Measurements from ENCODE around the gene CACNB2.

Gene CACNB2

GRCh38 chr10:18140149-18140956 is at the start of gene CACNB2:
Gene CACNB2, plus strand, starts transcription at chr10:18140424.
- no peak for DNase-seq (ENCODE audit: low spot score)

- DNase-seq (ENCODE audit: low spot score), result no peak
These were observed 45.9 kb upstream of the CACNB2 start for GRCh38 chr10:18094332-18094731.

GRCh38 chr10:18094793-18095192 is 45.4 kb upstream of the CACNB2 start:
- no peak for DNase-seq (ENCODE audit: low spot score)

GRCh38 chr10:18097524-18097923 is 42.7 kb upstream of the CACNB2 start:
- DNase-seq (ENCODE audit: low spot score), result no peak

GRCh38 chr10:18098201-18098600 is 42.0 kb upstream of the CACNB2 start:
- DNase-seq (ENCODE audit: low spot score), result no peak

- DNase-seq (ENCODE audit: low spot score), result no peak
These were observed 40.8 kb upstream of the CACNB2 start for GRCh38 chr10:18099415-18099814.

GRCh38 chr10:18100669-18101068 is 39.6 kb upstream of the CACNB2 start:
- no peak for DNase-seq (ENCODE audit: low spot score)

- DNase-seq (ENCODE audit: low spot score), result no peak
These were observed 37.8 kb upstream of the CACNB2 start for GRCh38 chr10:18102404-18102803.

- DNase-seq (ENCODE audit: low spot score), result peak; percentile 59
These were observed 35.9 kb upstream of the CACNB2 start for GRCh38 chr10:18104223-18104872.

GRCh38 chr10:18109341-18109870 is 30.8 kb upstream of the CACNB2 start:
- DNase-seq (ENCODE audit: low spot score), result no peak

- DNase-seq (ENCODE audit: low spot score), result no peak
These were observed 26.3 kb upstream of the CACNB2 start for GRCh38 chr10:18113881-18114280.

GRCh38 chr10:18117276-18117675 is 22.9 kb upstream of the CACNB2 start:
- DNase-seq (ENCODE audit: low spot score), result no peak

GRCh38 chr10:18122753-18123152 is 17.5 kb upstream of the CACNB2 start:
- no peak for DNase-seq (ENCODE audit: low spot score)

- DNase-seq (ENCODE audit: low spot score), result no peak
These were observed 7.2 kb upstream of the CACNB2 start for GRCh38 chr10:18133046-18133445.

- no peak for DNase-seq (ENCODE audit: low spot score)
These were observed 5.7 kb upstream of the CACNB2 start for GRCh38 chr10:18134509-18134908.

GRCh38 chr10:18134921-18135320 is 5.3 kb upstream of the CACNB2 start:
- no peak for DNase-seq (ENCODE audit: low spot score)

GRCh38 chr10:18136073-18136791 is 4.0 kb upstream of the CACNB2 start:
- no peak for DNase-seq (ENCODE audit: low spot score)

- DNase-seq (ENCODE audit: low spot score), result no peak
These were observed 3.1 kb upstream of the CACNB2 start for GRCh38 chr10:18137111-18137510.

- no peak for DNase-seq (ENCODE audit: low spot score)
These were observed 977 bp downstream of the CACNB2 start for GRCh38 chr10:18140957-18141845.

- no peak for DNase-seq (ENCODE audit: low spot score)
These were observed 1.9 kb downstream of the CACNB2 start for GRCh38 chr10:18142151-18142550.

GRCh38 chr10:18144396-18144795 is 4.2 kb downstream of the CACNB2 start:
- no peak for DNase-seq (ENCODE audit: low spot score)

GRCh38 chr10:18144928-18145327 is 4.7 kb downstream of the CACNB2 start:
- DNase-seq (ENCODE audit: low spot score), result peak; percentile 24

Data from NAMALWA (cell line).